Measurements from ENCODE around the gene MYL3. TPM values are rescaled to one million over a fixed set of nuclear protein-coding genes. Genes with fewer than 3 reads are reported as not detected.
"Not testable (repeated sequence)": the region's sequence is repeated elsewhere in the genome, so short reads cannot be mapped to it uniquely, and the experiment has no call there.

The MYL3 gene
- total RNA-seq: 0.97 and 1.7 TPM in 2 replicates

GRCh38 chr3:46863261-46863782 is at the start of gene MYL3:
TSS of gene MYL3 (minus strand) at chr3:46863444. CDS start at chr3:46863390, 54 bp downstream.
- no peak for TF ChIP-seq CTCF (IDR thresholded peaks at IDR 0.05; ENCODE audit: insufficient read depth, low read depth, low read length)

GRCh38 chr3:46912986-46913385 is 49.7 kb upstream of the MYL3 start:
- no peak for TF ChIP-seq CTCF (IDR thresholded peaks at IDR 0.05; ENCODE audit: insufficient read depth, low read depth, low read length)
- no peak overlapping the region for H3K4me3 ChIP-seq (ENCODE audit: low read depth, low read length)
- DNase-seq (ENCODE audit: low read depth): no peak

More at GRCh38 chr3:46863261-46863782, at the start of gene MYL3:
- no peak for DNase-seq (ENCODE audit: low read depth)
- H3K4me3 ChIP-seq (ENCODE audit: low read depth, low read length): no peak within 1 kb of the TSS

- not testable (repeated sequence) for DNase-seq (ENCODE audit: low read depth); H3K4me3 ChIP-seq (ENCODE audit: low read depth, low read length)
These were observed 47.7 kb upstream of the MYL3 start for GRCh38 chr3:46910914-46911313.

GRCh38 chr3:46910166-46910760 is 47.0 kb upstream of the MYL3 start:
- no peak for DNase-seq (ENCODE audit: low read depth)
- no peak for TF ChIP-seq CTCF (IDR thresholded peaks at IDR 0.05; ENCODE audit: insufficient read depth, low read depth, low read length)
- H3K4me3 ChIP-seq (ENCODE audit: low read depth, low read length): no peak overlapping the region

- TF ChIP-seq CTCF (IDR thresholded peaks at IDR 0.05; ENCODE audit: insufficient read depth, low read depth, low read length): peak; percentile 91
- H3K4me3 ChIP-seq (ENCODE audit: low read depth, low read length): no peak overlapping the region
- DNase-seq (ENCODE audit: low read depth): peak; percentile 84
These were observed 46.4 kb upstream of the MYL3 start for GRCh38 chr3:46909535-46910161.

- no peak for TF ChIP-seq CTCF (IDR thresholded peaks at IDR 0.05; ENCODE audit: insufficient read depth, low read depth, low read length)
- no peak overlapping the region for H3K4me3 ChIP-seq (ENCODE audit: low read depth, low read length)
- DNase-seq (ENCODE audit: low read depth): no peak
These were observed 45.8 kb upstream of the MYL3 start for GRCh38 chr3:46908986-46909534.

GRCh38 chr3:46908294-46908985 is 45.2 kb upstream of the MYL3 start:
- TF ChIP-seq CTCF (IDR thresholded peaks at IDR 0.05; ENCODE audit: insufficient read depth, low read depth, low read length): peak; percentile 25
- H3K4me3 ChIP-seq (ENCODE audit: low read depth, low read length): no peak overlapping the region
- DNase-seq (ENCODE audit: low read depth): peak; percentile 41

Data from fibroblast of villous mesenchyme (primary cell).